GM18867 (cell line): ENCODE data around the gene OPN4.

Experiments
- ATAC-seq: cut with Tn5 transposase; IDR thresholded peaks from one replicate; pipeline ENCODE4 v1.9.1; 2021; ENCODE audit warnings: mild to moderate bottlenecking, moderate library complexity; ENCODE audit not compliant: unreplicated experiment

Gene OPN4

GRCh38 chr10:86647773-86648703, 6.3 kb upstream of the OPN4 start:
- ATAC-seq = no peak

GRCh38 chr10:86648704-86649427, 5.5 kb upstream of the OPN4 start:
- no peak for ATAC-seq

GRCh38 chr10:86649471-86650150, 4.7 kb upstream of the OPN4 start:
- no peak for ATAC-seq

- ATAC-seq = no peak
Observed at GRCh38 chr10:86650151-86650550, 4.2 kb upstream of the OPN4 start.

GRCh38 chr10:86651021-86651471, 3.3 kb upstream of the OPN4 start:
- no peak for ATAC-seq

- ATAC-seq = no peak
Observed at GRCh38 chr10:86651631-86652331, 2.6 kb upstream of the OPN4 start.

- ATAC-seq = no peak
Observed at GRCh38 chr10:86652361-86653202, 1.8 kb upstream of the OPN4 start.

- no peak for ATAC-seq
Observed at GRCh38 chr10:86653379-86653778, 968 bp upstream of the OPN4 start.

GRCh38 chr10:86653987-86654386, 360 bp upstream of the OPN4 start:
- no peak for ATAC-seq

- ATAC-seq = no peak
Observed at GRCh38 chr10:86655173-86655540, 810 bp downstream of the OPN4 start.

GRCh38 chr10:86655596-86655995, 1.2 kb downstream of the OPN4 start:
- no peak for ATAC-seq

- ATAC-seq = no peak
Observed at GRCh38 chr10:86657011-86657395, 2.7 kb downstream of the OPN4 start.

- ATAC-seq = no peak
Observed at GRCh38 chr10:86657396-86658011, 3.2 kb downstream of the OPN4 start.

GRCh38 chr10:86658261-86658741, 4.0 kb downstream of the OPN4 start:
- no peak for ATAC-seq

GRCh38 chr10:86658751-86659150, 4.4 kb downstream of the OPN4 start:
- ATAC-seq = no peak

GRCh38 chr10:86659161-86659691, 4.9 kb downstream of the OPN4 start:
- ATAC-seq = no peak

- ATAC-seq = no peak
Observed at GRCh38 chr10:86659721-86660453, 5.5 kb downstream of the OPN4 start.
